B cell (primary cell): Measurements from ENCODE around the gene TRMT112. TPM values are rescaled to one million over a fixed set of nuclear protein-coding genes. Genes with fewer than 3 reads are reported as not detected.

ENCODE experiments used
- ATAC-seq: fragments of 200-7000 bp; cut with Tn5 transposase; one replicate; pipeline ENCODE4 v1.10.0; 2021; ENCODE audit warnings: low read depth, mild to moderate bottlenecking, moderate number of reproducible peaks, moderate library complexity
- CTCF ChIA-PET: fragments of 350-600 bp; sonication (Branson Sonifier 250); formaldehyde crosslinking; loops from one replicate; lab custom pipeline; 2021; ENCODE audit warnings: antibody characterized with exemption, inconsistent platforms; lab: Charles Lee
- POLR2A ChIA-PET: fragments of 350-600 bp; sonication (Branson Sonifier 250); formaldehyde crosslinking; loops from one replicate; lab custom pipeline; 2021; ENCODE audit warnings: antibody characterized with exemption; lab: Charles Lee
- DNase-seq: peaks from one replicate; pipeline ENCODE4 v3.0.0; 2013
- H2AFZ ChIP-seq: 2 replicates; pipeline ENCODE4 v1.6.1; 2012; ENCODE audit warnings: mild to moderate bottlenecking, low read depth, low read length; ENCODE audit not compliant: insufficient read depth, poor library complexity, severe bottlenecking
- H3K27ac ChIP-seq, 2 donors: 1 replicate in 1 of 2; 2 replicates in 1 of 2; pipeline ENCODE4 v1.5.1; 2012 to 2013; ENCODE audit warnings: low read length in 2 of 2, mild to moderate bottlenecking in 2 of 2, moderate library complexity in 1 of 2
- H3K27me3 ChIP-seq, 4 experiments: fragments of 200-600 bp in 1 of 4; sonication (generic) in 1 of 4; replicated peaks in 1 of 4; 1 replicate in 2 of 4; 2 replicates in 2 of 4; pipeline versions ENCODE4 v1.6.1 to v1.7.0; 2013 to 2016; ENCODE audit warnings: low read length in 3 of 4, mild to moderate bottlenecking in 2 of 4, mixed read lengths in 1 of 4, moderate library complexity in 1 of 4; ENCODE audit not compliant: insufficient read depth in 4 of 4, control insufficient read depth in 3 of 4; ENCODE audit errors: control extremely low read depth in 1 of 4
- H3K36me3 ChIP-seq, 2 experiments: replicated peaks in 1 of 2; 1 replicate in 1 of 2; 2 replicates in 1 of 2; pipeline versions ENCODE4 v1.6.1 to v1.7.1; 2013; ENCODE audit warnings: low read length in 1 of 2; ENCODE audit not compliant: insufficient read depth in 2 of 2, control insufficient read depth in 1 of 2; ENCODE audit errors: control extremely low read depth in 1 of 2, extremely low read depth in 1 of 2
- H3K4me1 ChIP-seq, 2 donors: fragments of 200-600 bp in 1 of 2; sonication (generic) in 1 of 2; 1 replicate in 1 of 2; 2 replicates in 1 of 2; pipeline versions ENCODE4 v1.5.1 to v1.6.1; 2013 to 2017; ENCODE audit warnings: low read length in 2 of 2; ENCODE audit not compliant: control insufficient read depth in 2 of 2, insufficient read depth in 2 of 2
- H3K4me2 ChIP-seq: replicated peaks from 2 replicates; pipeline ENCODE3; 2012; ENCODE audit warnings: mild to moderate bottlenecking, low read depth, low read length; ENCODE audit not compliant: poor library complexity, severe bottlenecking
- H3K4me3 ChIP-seq, 5 experiments: fragments of 200-600 bp in 1 of 5; sonication (generic) in 1 of 5; 1 replicate in 3 of 5; 2 replicates in 2 of 5; pipeline versions ENCODE4 v1.5.1 to v1.7.0; 2011 to 2016; ENCODE audit warnings: low read length in 4 of 5, mild to moderate bottlenecking in 4 of 5, low read depth in 2 of 5, control low read depth in 1 of 5, moderate library complexity in 1 of 5; ENCODE audit not compliant: insufficient read depth in 1 of 5; ENCODE audit errors: control extremely low read depth in 1 of 5, extremely low read depth in 1 of 5
- H3K79me2 ChIP-seq: fragments of 200-600 bp; sonication (generic); one replicate; pipeline ENCODE4 v1.6.0; 2016; ENCODE audit warnings: low read length; ENCODE audit not compliant: control insufficient read depth, insufficient read depth
- H3K9ac ChIP-seq: fragments of 200-600 bp; sonication (generic); 2 replicates; pipeline ENCODE4 v1.6.1; 2017; ENCODE audit warnings: mild to moderate bottlenecking, low read length, moderate library complexity
- H3K9me3 ChIP-seq, 3 donors: one replicate each; pipeline versions ENCODE4 v1.6.1 to v1.7.1; 2013; ENCODE audit warnings: low read length in 2 of 3; ENCODE audit not compliant: control insufficient read depth in 2 of 3, insufficient read depth in 1 of 3; ENCODE audit errors: control extremely low read depth in 1 of 3
- H4K20me1 ChIP-seq: 2 replicates; pipeline ENCODE4 v1.6.0; 2012; ENCODE audit warnings: mild to moderate bottlenecking, low read length; ENCODE audit not compliant: insufficient read depth, control insufficient read depth, poor library complexity, severe bottlenecking
- H3K27ac Mint-ChIP-seq: one replicate; pipeline ENCODE4 v1.8.0; 2021; ENCODE audit warnings: mixed read lengths
- H3K27me3 Mint-ChIP-seq: one replicate; pipeline ENCODE4 v1.8.0; 2021; ENCODE audit warnings: mixed read lengths
- H3K4me1 Mint-ChIP-seq: one replicate; pipeline ENCODE4 v1.8.0; 2021; ENCODE audit warnings: mixed read lengths
- H3K4me3 Mint-ChIP-seq: one replicate; pipeline ENCODE4 v1.8.0; 2021; ENCODE audit warnings: mixed read lengths
- H3K9me3 Mint-ChIP-seq: one replicate; pipeline ENCODE4 v1.8.0; 2022; ENCODE audit warnings: mixed read lengths; ENCODE audit not compliant: insufficient read depth
- EZH2 ChIP-seq: IDR thresholded peaks from 2 replicates; pipeline ENCODE4 v1.6.1; 2012; ENCODE audit warnings: borderline replicate concordance, low read depth, mild to moderate bottlenecking, moderate library complexity, low read length; ENCODE audit not compliant: insufficient read depth, poor library complexity, severe bottlenecking
- WGBS: methylation state at CpG from one replicate; pipeline ENCODE4 v1.1.5; 2013; ENCODE audit warnings: missing lambda C conversion rate; ENCODE audit not compliant: insufficient coverage; 5-methylcytosine and 5-hydroxymethylcytosine counted together
- intact Hi-C: fragments of 100-400 bp; cut with micrococcal nuclease; formaldehyde crosslinking; loops from one replicate; pipeline ENCODE4 v1.10.0; 2022
- polyA plus RNA-seq: library from polyadenylated mRNA; depleted of rRNA; stranded (reverse); fragments of >200 nt; gene quantifications from 2 replicates; pipeline ENCODE4 v1.2.3, GENCODE V29; 2012
- total RNA-seq, 2 donors: library from RNA; stranded (reverse); fragments of 120-200 nt in 1 of 2; gene quantifications; 1 replicate in 1 of 2; 2 replicates in 1 of 2; pipeline versions ENCODE4 v1.2.3 to v1.2.4, GENCODE V29; 2013 to 2022
- TF ChIP-seq, protein P1 (sequence below): fragments of 200-600 bp; IDR thresholded peaks from one replicate; pipeline ENCODE4 v1.8.0; 2022; ENCODE audit warnings: antibody characterized with exemption, mild to moderate bottlenecking

TRMT112 gene
- total and polyA plus RNA-seq, 2 donors (not counting 1 experiment from before 2014, with no cell fraction given) = 133 to 231 TPM

- CTCF ChIA-PET = interaction anchor here (1.0 kb wide), 1 partner anchor 34 kb away, joined by 4 read pairs; no protein-coding TSS in a partner anchor
- Histone ChIP-seq H4K20me1 (no peaks in the 10 kb centered on the region), H3K79me2 (peaks cover 5% of the 10 kb centered on the region), H3K27me3 (no peaks in the 10 kb centered on the region), H3K27ac (no peak overlapping the region), H2AFZ (no peak overlapping the region), H3K9ac (no peak overlapping the region), H3K36me3 (peaks cover 0 to 7% of the 10 kb centered on the region in 2 experiments), H3K4me1 (peaks cover 8 to 21% of the 10 kb centered on the region in 2 donors), H3K4me3 (no peak overlapping the region), H3K4me2 (no peak overlapping the region), H3K9me3 (no peaks in the 10 kb centered on the region)
- H3K4me1 Mint-ChIP-seq = peaks cover 30% of the 10 kb centered on the region
- intact Hi-C loops = no loop called here
- POLR2A ChIA-PET = no interaction called here
- H3K9me3 Mint-ChIP-seq = no peaks in the 10 kb centered on the region
- TF ChIP-seq, protein P1, sequence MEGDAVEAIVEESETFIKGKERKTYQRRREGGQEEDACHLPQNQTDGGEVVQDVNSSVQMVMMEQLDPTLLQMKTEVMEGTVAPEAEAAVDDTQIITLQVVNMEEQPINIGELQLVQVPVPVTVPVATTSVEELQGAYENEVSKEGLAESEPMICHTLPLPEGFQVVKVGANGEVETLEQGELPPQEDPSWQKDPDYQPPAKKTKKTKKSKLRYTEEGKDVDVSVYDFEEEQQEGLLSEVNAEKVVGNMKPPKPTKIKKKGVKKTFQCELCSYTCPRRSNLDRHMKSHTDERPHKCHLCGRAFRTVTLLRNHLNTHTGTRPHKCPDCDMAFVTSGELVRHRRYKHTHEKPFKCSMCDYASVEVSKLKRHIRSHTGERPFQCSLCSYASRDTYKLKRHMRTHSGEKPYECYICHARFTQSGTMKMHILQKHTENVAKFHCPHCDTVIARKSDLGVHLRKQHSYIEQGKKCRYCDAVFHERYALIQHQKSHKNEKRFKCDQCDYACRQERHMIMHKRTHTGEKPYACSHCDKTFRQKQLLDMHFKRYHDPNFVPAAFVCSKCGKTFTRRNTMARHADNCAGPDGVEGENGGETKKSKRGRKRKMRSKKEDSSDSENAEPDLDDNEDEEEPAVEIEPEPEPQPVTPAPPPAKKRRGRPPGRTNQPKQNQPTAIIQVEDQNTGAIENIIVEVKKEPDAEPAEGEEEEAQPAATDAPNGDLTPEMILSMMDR = no peak
- no peak for TF ChIP-seq EZH2
- no peaks in the 10 kb centered on the region for H3K27me3 Mint-ChIP-seq
- no peak overlapping the region for H3K4me3 Mint-ChIP-seq
- 100% methylated on average over 5 of the region's 5 CpGs for WGBS
- H3K27ac Mint-ChIP-seq = no peak overlapping the region
- DNase-seq (no peak), ATAC-seq (no peak)
Observed at GRCh38 chr11:64321533-64321932, 4.2 kb upstream of the TRMT112 start.

DNA sequence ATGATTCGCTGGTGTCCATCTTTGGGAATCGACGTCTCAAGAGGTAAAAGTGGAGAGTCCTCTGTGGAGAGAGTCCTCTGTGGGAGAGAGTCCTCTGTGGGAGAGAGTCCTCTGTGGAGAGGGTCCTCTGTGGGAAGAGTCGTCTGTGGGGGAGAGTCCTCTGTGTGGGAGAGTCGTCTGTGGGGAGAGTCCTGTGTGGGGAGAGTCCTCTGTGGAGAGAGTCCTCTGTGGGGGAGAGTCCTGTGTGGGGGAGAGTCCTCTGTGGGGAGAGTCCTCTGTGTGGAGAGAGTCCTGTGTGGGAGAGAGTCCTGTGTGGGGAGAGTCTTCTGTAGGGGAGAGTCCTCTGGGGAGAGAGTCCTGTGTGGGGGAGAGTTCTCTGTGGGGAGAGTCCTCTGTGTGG lies 3.7 kb upstream of the TRMT112 start:
- peaks cover 0 to 12% of the 10 kb centered on the region in 2 experiments for H3K36me3 ChIP-seq
- H3K4me1 ChIP-seq = peaks cover 8 to 26% of the 10 kb centered on the region in 2 donors
- H3K9ac ChIP-seq = no peak overlapping the region
- H3K27me3 ChIP-seq = no peaks in the 10 kb centered on the region
- H4K20me1 ChIP-seq = no peaks in the 10 kb centered on the region
- peaks cover 5% of the 10 kb centered on the region for H3K79me2 ChIP-seq
- no peaks in the 10 kb centered on the region for H3K9me3 Mint-ChIP-seq
- no peaks in the 10 kb centered on the region for H3K27me3 Mint-ChIP-seq
- ATAC-seq (no peak), DNase-seq (no peak)
- no peak overlapping the region for H3K27ac Mint-ChIP-seq
- H3K4me3 ChIP-seq = no peak overlapping the region
- intact Hi-C loops = no loop called here
- peaks cover 30% of the 10 kb centered on the region for H3K4me1 Mint-ChIP-seq
- H3K27ac ChIP-seq = no peak overlapping the region
- no peak overlapping the region for H3K4me3 Mint-ChIP-seq
- no peak for TF ChIP-seq EZH2
- TF ChIP-seq, protein P1 = no peak
- CTCF ChIA-PET = no interaction called here
- no peak overlapping the region for H2AFZ ChIP-seq
- no peak overlapping the region for H3K4me2 ChIP-seq
- POLR2A ChIA-PET = no interaction called here
- WGBS = 97% methylated on average over 5 of the region's 5 CpGs
- H3K9me3 ChIP-seq = no peaks in the 10 kb centered on the region
